PC-9 (cell line): ENCODE results near the gene LILRB4. TPM values are rescaled to one million over a fixed set of nuclear protein-coding genes. Genes with fewer than 3 reads are reported as not detected.

Experiments used
- Bru-seq: library from RNA; stranded (reverse); fragments of 400-500 nt; gene quantifications from one replicate; lab custom pipeline; 2021; lab: Mats Ljungman, UMichigan
- BruChase-seq, 2 experiments: library from RNA; stranded (reverse); fragments of 400-500 nt; gene quantifications; one replicate each; lab custom pipeline; 2021; lab: Mats Ljungman, UMichigan
- BruUV-seq: library from RNA; stranded (reverse); fragments of 400-500 nt; replicated peaks from 2 replicates; lab custom pipeline; 2021; lab: Mats Ljungman, UMichigan
- CTCF ChIA-PET: fragments of 300-600 bp; sonication (Branson Sonifier 250); formaldehyde crosslinking; loops from one replicate; lab custom pipeline; 2022; ENCODE audit warnings: antibody characterized with exemption; lab: Charles Lee
- POLR2A ChIA-PET: fragments of 300-600 bp; sonication (Branson Sonifier 250); formaldehyde crosslinking; loops from one replicate; lab custom pipeline; 2022; ENCODE audit warnings: antibody characterized with exemption; ENCODE audit not compliant: unreplicated experiment; lab: Charles Lee
- DNase-seq, 2 experiments: peaks; one replicate each; pipeline versions ENCODE4 v3.0.0 to v3.0.0-alpha.2; 2015 to 2022; ENCODE audit warnings: mixed read lengths in 1 of 2
- H2AFZ ChIP-seq: fragments of 200-600 bp; sonication (generic); 2 replicates; pipeline ENCODE4 v1.8.1; 2017; ENCODE audit warnings: antibody characterized with exemption
- H3F3A ChIP-seq: fragments of 200-600 bp; sonication (generic); 2 replicates; pipeline ENCODE4 v1.8.1; 2017; ENCODE audit warnings: antibody characterized with exemption, mild to moderate bottlenecking, low read depth; ENCODE audit not compliant: insufficient read depth
- H3K27ac ChIP-seq: fragments of 200-600 bp; sonication (generic); 2 replicates; pipeline ENCODE4 v1.6.1; 2016; ENCODE audit warnings: mixed run types
- H3K27me3 ChIP-seq: fragments of 200-600 bp; sonication (generic); 2 replicates; pipeline ENCODE4 v1.6.1; 2016; ENCODE audit warnings: low read depth, mixed run types; ENCODE audit not compliant: insufficient read depth
- H3K36me3 ChIP-seq: fragments of 200-600 bp; sonication (generic); 2 replicates; pipeline ENCODE4 v1.6.1; 2016; ENCODE audit warnings: low read depth, mixed run types
- H3K4me1 ChIP-seq: fragments of 200-600 bp; sonication (generic); replicated peaks from 2 replicates; pipeline ENCODE4 v1.6.1; 2016; ENCODE audit warnings: mixed run types; ENCODE audit not compliant: insufficient read depth
- H3K4me2 ChIP-seq: fragments of 200-600 bp; sonication (generic); 2 replicates; pipeline ENCODE4 v1.6.1; 2017; ENCODE audit warnings: mixed run types
- H3K4me3 ChIP-seq: fragments of 200-600 bp; sonication (generic); 2 replicates; pipeline ENCODE4 v1.6.1; 2016; ENCODE audit warnings: mixed run types
- H3K79me2 ChIP-seq: fragments of 200-600 bp; sonication (generic); 2 replicates; pipeline ENCODE4 v1.6.1; 2017; ENCODE audit warnings: low read depth, mixed run types
- H3K9me2 ChIP-seq: fragments of 200-600 bp; sonication (generic); 2 replicates; pipeline ENCODE4 v1.8.1; 2017; ENCODE audit warnings: mild to moderate bottlenecking; ENCODE audit not compliant: insufficient read depth
- H3K9me3 ChIP-seq: fragments of 200-600 bp; sonication (generic); 2 replicates; pipeline ENCODE4 v1.8.1; 2016; ENCODE audit warnings: low read depth; ENCODE audit not compliant: insufficient read depth
- H4K20me1 ChIP-seq: fragments of 200-600 bp; sonication (generic); 2 replicates; pipeline ENCODE4 v1.8.1; 2017; ENCODE audit not compliant: insufficient read depth
- CTCF ChIP-seq: fragments of 200-600 bp; sonication (generic); conservative IDR thresholded peaks from 2 replicates; pipeline ENCODE4 v1.6.1; 2017; ENCODE audit warnings: mixed run types, antibody characterized with exemption, mild to moderate bottlenecking, moderate library complexity
- EZH2 ChIP-seq: fragments of 200-600 bp; sonication (generic); IDR thresholded peaks from 2 replicates; pipeline ENCODE4 v1.8.0; 2017; ENCODE audit warnings: antibody characterized with exemption, low read depth
- intact Hi-C: fragments of 100-400 bp; cut with micrococcal nuclease; formaldehyde crosslinking; loops from one replicate; pipeline ENCODE4 v1.10.0; 2022; ENCODE audit not compliant: unreplicated experiment
- long read RNA-seq: library from polyadenylated mRNA; stranded (forward); transcript quantifications from one replicate; pipeline ENCODE4 v2.0.0, GENCODE V29; 2022
- total RNA-seq: library from RNA; stranded (reverse); gene quantifications from 2 replicates; pipeline ENCODE4 v1.2.3, GENCODE V29; 2021

Gene LILRB4
- total RNA-seq (not detected in 2 replicates), Bru-seq, nascent RNA (not detected), BruChase-seq, experiment 1, labeled RNA remaining after a 2-hour chase (not detected), BruChase-seq, experiment 2, labeled RNA remaining after a 6-hour chase (not detected)
- long read RNA-seq, result 0 reads

DNA sequence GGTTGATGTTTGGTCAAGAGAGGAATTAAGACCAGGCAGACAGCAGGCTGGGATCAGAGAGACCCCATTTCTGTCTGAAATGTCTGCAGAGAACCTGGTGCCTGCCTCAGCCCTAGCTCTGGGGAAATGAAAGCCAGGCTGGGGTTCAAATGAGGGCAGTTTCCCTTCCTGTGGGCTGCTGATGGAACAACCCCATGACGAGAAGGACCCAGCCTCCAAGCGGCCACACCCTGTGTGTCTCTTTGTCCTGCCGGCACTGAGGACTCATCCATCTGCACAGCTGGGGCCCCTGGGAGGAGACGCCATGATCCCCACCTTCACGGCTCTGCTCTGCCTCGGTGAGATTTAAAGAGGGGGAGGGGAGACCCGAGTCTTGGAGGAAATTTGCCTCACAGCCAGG, at the start of gene LILRB4:
TSS of gene LILRB4 (plus strand) at position 256 of the 400 bp plus-strand sequence. CDS start at position 305, 49 bp downstream.
- Histone ChIP-seq H3K79me2 (no peaks in the 10 kb centered on the region), H3K36me3 (no peaks in the 10 kb centered on the region), H3K9me3 (no peaks in the 10 kb centered on the region), H2AFZ (no peak within 1 kb of the TSS), H3K9me2 (no peaks in the 10 kb centered on the region), H3K4me3 (no peak within 1 kb of the TSS), H3K4me1 (no peaks in the 10 kb centered on the region), H3F3A (no peaks in the 10 kb centered on the region), H3K27ac (no peak within 1 kb of the TSS), H3K4me2 (no peak within 1 kb of the TSS), H3K27me3 (peaks cover 92% of the 10 kb centered on the region), H4K20me1 (no peaks in the 10 kb centered on the region)
- CTCF ChIA-PET, result interaction anchor here (0.7 to 0.8 kb wide), 2 partner anchors 10 to 470 kb away, joined by 3 to 7 read pairs; no protein-coding TSS in a partner anchor
- BruUV-seq, result no TSS peak
- DNase-seq, result no peak
- intact Hi-C loops, result no loop called here
- POLR2A ChIA-PET, result no interaction called here
- TF ChIP-seq EZH2, result no peak
- no peak for TF ChIP-seq CTCF

- intact Hi-C loops, result no loop called here
- DNase-seq, result peak in 1 of 2 experiments; percentile 18
- no peaks in the 10 kb centered on the region; the same call in 1 of the 2 replicates for H4K20me1 ChIP-seq
- no peaks in the 10 kb centered on the region for H3F3A ChIP-seq
- no peak for TF ChIP-seq EZH2
- no peak for TF ChIP-seq CTCF
- no peaks in the 10 kb centered on the region for H3K4me1 ChIP-seq
- H3K27me3 ChIP-seq, result peaks cover 42% of the 10 kb centered on the region
- H3K79me2 ChIP-seq, result no peaks in the 10 kb centered on the region
- H3K4me3 ChIP-seq, result no peak overlapping the region
- no peak overlapping the region for H3K4me2 ChIP-seq
- H3K9me3 ChIP-seq, result no peaks in the 10 kb centered on the region
- CTCF ChIA-PET, result no interaction called here
- H3K27ac ChIP-seq, result no peak overlapping the region
- POLR2A ChIA-PET, result no interaction called here
- H2AFZ ChIP-seq, result no peak overlapping the region
- no peaks in the 10 kb centered on the region for H3K36me3 ChIP-seq
- no peaks in the 10 kb centered on the region for H3K9me2 ChIP-seq
- BruUV-seq, result no TSS peak
Measured at GRCh38 chr19:54614726-54615125, 48.1 kb upstream of the LILRB4 start.

DNA sequence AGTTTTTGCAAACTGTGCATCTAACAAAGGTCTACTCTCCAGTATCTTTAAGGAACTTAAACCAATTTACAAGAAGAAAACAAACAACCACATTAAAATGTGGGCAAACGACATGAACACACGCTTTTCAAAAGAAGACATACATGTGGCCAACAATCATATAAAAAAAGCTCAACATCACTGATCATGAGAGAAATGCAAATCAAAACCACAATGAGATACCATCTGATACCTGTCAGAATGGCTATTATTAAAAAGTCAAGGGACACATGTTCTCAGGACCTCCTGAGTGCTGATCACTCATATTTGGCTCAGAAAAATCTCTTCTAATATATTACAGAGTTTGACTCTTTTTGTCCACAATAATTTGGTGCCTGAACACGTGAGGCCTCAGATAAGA, 46.7 kb upstream of the LILRB4 start:
- no TSS peak for BruUV-seq
- no peak overlapping the region for H3K4me3 ChIP-seq
- TF ChIP-seq CTCF (no peak), EZH2 (no peak)
- intact Hi-C loops, result no loop called here
- H3K4me2 ChIP-seq, result no peak overlapping the region
- no peaks in the 10 kb centered on the region for H3K79me2 ChIP-seq
- H2AFZ ChIP-seq, result no peak overlapping the region
- no peaks in the 10 kb centered on the region; the same call in 1 of the 2 replicates for H4K20me1 ChIP-seq
- H3K36me3 ChIP-seq, result no peaks in the 10 kb centered on the region
- H3K27me3 ChIP-seq, result peaks cover 36% of the 10 kb centered on the region
- CTCF ChIA-PET, result no interaction called here
- H3K4me1 ChIP-seq, result no peaks in the 10 kb centered on the region
- H3K9me3 ChIP-seq, result no peaks in the 10 kb centered on the region
- H3K9me2 ChIP-seq, result no peaks in the 10 kb centered on the region
- H3F3A ChIP-seq, result no peaks in the 10 kb centered on the region
- DNase-seq, result no peak
- POLR2A ChIA-PET, result no interaction called here
- no peak overlapping the region for H3K27ac ChIP-seq
